H1 (cell line): Measurements from ENCODE around the gene KIAA1671. TPM values are rescaled to one million over a fixed set of nuclear protein-coding genes. Genes with fewer than 3 reads are reported as not detected.

Experiments
- E2F6 ChIP-seq: IDR thresholded peaks from 2 replicates; pipeline ENCODE4 v1.6.1; 2012; ENCODE audit warnings: inconsistent platforms
- JUND ChIP-seq: IDR thresholded peaks from 2 replicates; pipeline ENCODE4 v1.6.1; 2011; ENCODE audit warnings: mild to moderate bottlenecking, improper control_type of control experiment, low read length
- KDM4A ChIP-seq: IDR thresholded peaks from one replicate; pipeline ENCODE4 v1.7.1; 2012; ENCODE audit warnings: low read depth, mild to moderate bottlenecking, moderate library complexity, low read length, inconsistent platforms; ENCODE audit not compliant: severe bottlenecking
- PHF8 ChIP-seq: fragments of 200-600 bp; sonication (generic); conservative IDR thresholded peaks from 2 replicates; pipeline ENCODE4 v1.7.1; 2012; ENCODE audit warnings: low read depth, mild to moderate bottlenecking, inconsistent platforms, low read length, moderate library complexity
- RFX5 ChIP-seq: IDR thresholded peaks from 2 replicates; pipeline ENCODE4 v1.6.1; 2011; ENCODE audit warnings: low read depth, low read length, improper control_type of control experiment, borderline replicate concordance
- SP1 ChIP-seq: IDR thresholded peaks from 2 replicates; pipeline ENCODE4 v1.6.1; 2011; ENCODE audit warnings: low read depth, low read length
- TCF12 ChIP-seq: IDR thresholded peaks from 2 replicates; pipeline ENCODE4 v1.6.1; 2011; ENCODE audit warnings: low read depth, mild to moderate bottlenecking, low read length
- polyA plus RNA-seq, 7 experiments: library from polyadenylated mRNA; depleted of rRNA in 3 of 7; stranded (reverse) in 5 of 7; unstranded in 2 of 7; fragments of >200 nt in 5 of 7; fragments of 200-250 nt in 2 of 7; gene quantifications; 1 replicate in 5 of 7; 2 replicates in 1 of 7; 4 replicates in 1 of 7; pipeline versions ENCODE4 v1.2.1 to v1.2.3, GENCODE V29; 2011 to 2013; ENCODE audit warnings: missing spikeins in 2 of 7, mixed read lengths in 2 of 7
- total RNA-seq: library from RNA; stranded (reverse); fragmentation: NEBNext Ultra II Directional; extraction: Animal tissue kit (Norgen Biotek cat#: 25700); gene quantifications from 2 replicates; pipeline ENCODE4 v1.2.1, GENCODE V29; 2021

The KIAA1671 gene
- total and polyA plus RNA-seq, 2 of the 8 experiments (the other 6 are each of a cell fraction or from before 2014, with no cell fraction given) = 6.4 to 23.9 TPM

GRCh38 chr22:24981656-24982055 is 29.1 kb downstream of the KIAA1671 start (continued):
- TF ChIP-seq JUND (no peak), KDM4A (no peak), SP1 (no peak), TCF12 (no peak), PHF8 (no peak), RFX5 (no peak), E2F6 (no peak)
